Calu3 (cell line): Measurements from ENCODE around the gene DSCAM. TPM values are rescaled to one million over a fixed set of nuclear protein-coding genes. Genes with fewer than 3 reads are reported as not detected.

ENCODE experiments used
- BruUV-seq: library from RNA; stranded (reverse); fragments of 400-500 nt; replicated peaks from 2 replicates; lab custom pipeline; 2021; lab: Mats Ljungman, UMichigan
- CTCF ChIA-PET: fragments of 300-600 bp; sonication (Branson Sonifier 250); formaldehyde crosslinking; loops from one replicate; lab custom pipeline; 2022; ENCODE audit warnings: antibody characterized with exemption; lab: Charles Lee
- DNase-seq: peaks from one replicate; pipeline ENCODE4 v3.0.0; 2022
- H3K27ac Mint-ChIP-seq: one replicate; pipeline ENCODE4 v1.8.0; 2022; ENCODE audit warnings: mixed read lengths; ENCODE audit not compliant: unreplicated experiment
- H3K27me3 Mint-ChIP-seq: one replicate; pipeline ENCODE4 v1.8.0; 2022; ENCODE audit warnings: mixed read lengths; ENCODE audit not compliant: unreplicated experiment
- H3K36me3 Mint-ChIP-seq: one replicate; pipeline ENCODE4 v1.8.0; 2022; ENCODE audit warnings: mild to moderate bottlenecking, moderate library complexity, mixed read lengths; ENCODE audit not compliant: insufficient read depth, unreplicated experiment
- H3K4me1 Mint-ChIP-seq: one replicate; pipeline ENCODE4 v1.8.0; 2022; ENCODE audit warnings: mild to moderate bottlenecking, low read depth, mixed read lengths; ENCODE audit not compliant: unreplicated experiment
- H3K4me3 Mint-ChIP-seq: one replicate; pipeline ENCODE4 v1.8.0; 2022; ENCODE audit warnings: mild to moderate bottlenecking, low read depth, moderate library complexity, mixed read lengths; ENCODE audit not compliant: unreplicated experiment
- H3K9me3 Mint-ChIP-seq: one replicate; pipeline ENCODE4 v1.8.0; 2022; ENCODE audit warnings: low read depth, mixed read lengths; ENCODE audit not compliant: unreplicated experiment
- CTCF ChIP-seq: fragments of 200-600 bp; IDR thresholded peaks from one replicate; pipeline ENCODE4 v1.8.0; 2022; ENCODE audit warnings: antibody characterized with exemption; ENCODE audit not compliant: unreplicated experiment
- intact Hi-C: fragments of 100-400 bp; cut with micrococcal nuclease; formaldehyde crosslinking; loops from one replicate; pipeline ENCODE4 v1.10.0; 2022; ENCODE audit not compliant: unreplicated experiment
- total RNA-seq: library from RNA; stranded (reverse); gene quantifications from 2 replicates; pipeline ENCODE4 v1.2.3, GENCODE V29; 2022

Gene DSCAM
- total RNA-seq, 1 experiment from 2014 or later, result not detected

- no TSS peak for BruUV-seq
- CTCF ChIA-PET, result no interaction called here
- Mint-ChIP-seq H3K36me3 (no peaks in the 10 kb centered on the region), H3K4me1 (no peaks in the 10 kb centered on the region), H3K27me3 (no peaks in the 10 kb centered on the region), H3K4me3 (no peak overlapping the region), H3K9me3 (peaks cover 15% of the 10 kb centered on the region), H3K27ac (no peak overlapping the region)
- DNase-seq, result no peak
- TF ChIP-seq CTCF, result no peak
- intact Hi-C loops, result no loop called here
These were observed 589.6 kb downstream of the DSCAM start for GRCh38 chr21:40257342-40257741.

DNA sequence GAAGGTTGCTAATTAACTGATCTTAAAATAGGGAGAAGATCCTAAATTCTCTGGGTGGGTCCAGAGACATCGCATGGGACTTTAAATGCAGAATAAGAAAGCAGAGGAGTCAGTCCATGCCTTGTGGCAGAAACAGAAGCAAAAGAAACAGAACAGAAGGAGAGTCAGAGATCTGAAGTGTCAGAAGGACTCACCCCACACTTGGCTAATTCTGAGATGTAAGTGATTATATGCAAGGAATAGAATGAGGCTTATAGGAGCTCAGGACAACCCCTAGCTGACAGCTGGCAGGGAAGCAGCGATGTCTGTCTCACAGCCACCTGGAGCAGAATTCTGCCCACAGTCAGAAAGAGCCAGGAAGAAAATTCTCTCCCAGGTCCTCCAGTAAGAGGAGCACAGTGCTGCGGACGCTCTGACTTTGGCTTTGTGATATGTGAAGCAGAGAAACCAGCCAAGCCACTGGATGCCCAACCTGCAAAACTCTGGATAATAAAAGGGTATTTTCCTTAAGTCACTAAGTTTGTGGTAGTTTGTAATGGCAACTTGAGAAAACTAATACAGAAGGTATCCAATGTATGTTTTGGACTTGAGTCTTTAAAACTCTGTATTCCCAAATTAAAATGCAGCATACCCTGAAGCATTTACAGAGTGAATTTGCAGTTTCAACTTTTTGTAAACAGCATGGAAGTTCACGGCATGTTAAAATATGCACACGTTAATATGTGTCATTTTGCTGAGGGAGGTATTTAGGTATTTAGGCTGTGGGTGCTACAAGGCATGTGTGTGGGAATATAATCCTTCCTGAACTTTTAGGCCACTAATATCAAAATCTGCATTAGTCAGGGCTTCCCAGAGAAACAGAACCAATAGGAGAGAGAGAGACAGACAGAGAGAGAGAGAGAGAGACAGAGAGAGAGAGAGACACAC is 591.2 kb downstream of the DSCAM start:
- intact Hi-C loops, result no loop called here

GRCh38 chr21:40254540-40255465 is 592.2 kb downstream of the DSCAM start:
- Mint-ChIP-seq H3K27ac (no peak overlapping the region), H3K27me3 (no peaks in the 10 kb centered on the region), H3K4me1 (no peaks in the 10 kb centered on the region), H3K4me3 (no peak overlapping the region), H3K36me3 (no peaks in the 10 kb centered on the region), H3K9me3 (peaks cover 15% of the 10 kb centered on the region)
- CTCF ChIA-PET, result no interaction called here
- BruUV-seq, result no TSS peak
- TF ChIP-seq CTCF, result no peak
- intact Hi-C loops, result no loop called here
- no peak for DNase-seq

More for the DNA sequence above, 591.2 kb downstream of the DSCAM start:
- TF ChIP-seq CTCF, result no peak
- H3K27ac Mint-ChIP-seq, result no peak overlapping the region
- no peaks in the 10 kb centered on the region for H3K4me1 Mint-ChIP-seq
- BruUV-seq, result no TSS peak
- H3K9me3 Mint-ChIP-seq, result peaks cover 15% of the 10 kb centered on the region
- CTCF ChIA-PET, result no interaction called here
- H3K36me3 Mint-ChIP-seq, result no peaks in the 10 kb centered on the region
- no peak overlapping the region for H3K4me3 Mint-ChIP-seq
- no peak for DNase-seq
- no peaks in the 10 kb centered on the region for H3K27me3 Mint-ChIP-seq

DNA sequence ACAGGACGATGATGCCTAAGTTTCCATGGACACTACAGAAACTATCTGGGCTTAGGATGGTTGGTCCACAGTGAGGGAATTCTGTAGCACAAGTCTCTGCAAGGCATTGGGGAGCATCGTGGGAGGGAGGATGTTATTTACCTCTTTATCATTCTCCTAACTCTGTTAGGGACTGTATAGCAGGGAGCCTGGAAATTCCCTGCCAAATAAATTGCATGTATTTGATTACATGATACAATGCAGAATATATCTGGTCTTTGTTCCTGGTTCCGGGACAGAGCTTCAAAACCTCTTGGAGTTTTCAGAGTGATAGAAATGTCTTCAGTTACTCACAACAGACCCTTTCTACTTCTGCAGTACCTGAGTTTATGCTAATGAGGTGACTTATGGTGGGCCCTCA is 593.8 kb downstream of the DSCAM start:
- no peaks in the 10 kb centered on the region for H3K4me1 Mint-ChIP-seq
- CTCF ChIA-PET, result no interaction called here
- intact Hi-C loops, result no loop called here

More for the DNA sequence above, 593.8 kb downstream of the DSCAM start:
- no TSS peak for BruUV-seq
- no peak for TF ChIP-seq CTCF
- DNase-seq, result no peak
- peaks cover 16% of the 10 kb centered on the region for H3K9me3 Mint-ChIP-seq
- H3K4me3 Mint-ChIP-seq, result no peak overlapping the region
- no peak overlapping the region for H3K27ac Mint-ChIP-seq
- H3K36me3 Mint-ChIP-seq, result no peaks in the 10 kb centered on the region
- H3K27me3 Mint-ChIP-seq, result no peaks in the 10 kb centered on the region
